HG02870 (cell line): ENCODE results near the gene KANSL1L.
"Not testable (repeated sequence)": the region's sequence is repeated elsewhere in the genome, so short reads cannot be mapped to it uniquely, and the experiment has no call there.

Experiments used
- ATAC-seq: cut with Tn5 transposase; IDR thresholded peaks from one replicate; pipeline ENCODE4 v1.9.1; 2021; ENCODE audit warnings: mild to moderate bottlenecking, moderate library complexity; ENCODE audit not compliant: unreplicated experiment

Gene KANSL1L

GRCh38 chr2:210177769-210178168, 6.6 kb upstream of the KANSL1L start:
- no peak for ATAC-seq

- ATAC-seq: not testable (repeated sequence)
Observed at GRCh38 chr2:210177115-210177514, 5.9 kb upstream of the KANSL1L start.

GRCh38 chr2:210174086-210174485, 2.9 kb upstream of the KANSL1L start:
- ATAC-seq: no peak

GRCh38 chr2:210172219-210172575, 988 bp upstream of the KANSL1L start:
- ATAC-seq: no peak

GRCh38 chr2:210170446-210171303, 534 bp downstream of the KANSL1L start:
- ATAC-seq: peak; percentile 62

- ATAC-seq: no peak
Observed at GRCh38 chr2:210170196-210170445, 1.1 kb downstream of the KANSL1L start.

GRCh38 chr2:210169516-210170195, 1.6 kb downstream of the KANSL1L start:
- ATAC-seq: peak; percentile 35

GRCh38 chr2:210167227-210167626, 4.0 kb downstream of the KANSL1L start:
- ATAC-seq: no peak

- ATAC-seq: no peak
Observed at GRCh38 chr2:210162466-210163124, 8.6 kb downstream of the KANSL1L start.

GRCh38 chr2:210159059-210159458, 12.2 kb downstream of the KANSL1L start:
- ATAC-seq: no peak

GRCh38 chr2:210158236-210158635, 13.0 kb downstream of the KANSL1L start:
- ATAC-seq: no peak

- no peak for ATAC-seq
Observed at GRCh38 chr2:210157526-210157925, 13.7 kb downstream of the KANSL1L start.

GRCh38 chr2:210147614-210148013, 23.6 kb downstream of the KANSL1L start:
- ATAC-seq: no peak

GRCh38 chr2:210132239-210132638, 39.0 kb downstream of the KANSL1L start:
- peak; percentile 64 for ATAC-seq

GRCh38 chr2:210128961-210129360, 42.2 kb downstream of the KANSL1L start:
- ATAC-seq: no peak

GRCh38 chr2:210113614-210114235, 57.5 kb downstream of the KANSL1L start:
- no peak for ATAC-seq

- ATAC-seq: no peak
Observed at GRCh38 chr2:210112871-210113270, 58.3 kb downstream of the KANSL1L start.

GRCh38 chr2:210099940-210100339, 71.3 kb downstream of the KANSL1L start:
- ATAC-seq: no peak

- no peak for ATAC-seq
Observed at GRCh38 chr2:210094787-210095186, 76.4 kb downstream of the KANSL1L start.

GRCh38 chr2:210092791-210093190, 78.4 kb downstream of the KANSL1L start:
- no peak for ATAC-seq

- no peak for ATAC-seq
Observed at GRCh38 chr2:210086930-210087329, 84.3 kb downstream of the KANSL1L start.

GRCh38 chr2:210086292-210086691, 84.9 kb downstream of the KANSL1L start:
- ATAC-seq: no peak
